Uterus (tissue), 4 donors: ENCODE data around the gene RAI1. TPM values are rescaled to one million over a fixed set of nuclear protein-coding genes. Genes with fewer than 3 reads are reported as not detected.

Source experiments
- DNase-seq, 2 donors: peaks; one replicate each; pipeline ENCODE4 v3.0.0-alpha.2; 2019 to 2020
- H3K27ac ChIP-seq, 2 donors: fragments of 200-600 bp; sonication (generic); 1 replicate in 1 of 2; 2 replicates in 1 of 2; pipeline ENCODE4 v1.5.1; 2016 to 2018
- H3K27me3 ChIP-seq, 2 donors: fragments of 200-600 bp; sonication (generic); one replicate each; pipeline ENCODE4 v1.5.1; 2018 to 2019; ENCODE audit warnings: control low read depth in 1 of 2
- H3K36me3 ChIP-seq, 2 donors: fragments of 200-600 bp; sonication (generic); one replicate each; pipeline ENCODE4 v1.5.1; 2019; ENCODE audit warnings: control low read depth in 1 of 2
- H3K4me1 ChIP-seq, 2 donors: fragments of 200-600 bp; sonication (generic); one replicate each; pipeline ENCODE4 v1.5.1; 2018 to 2019; ENCODE audit warnings: control low read depth in 1 of 2
- H3K4me3 ChIP-seq, 2 donors: fragments of 200-600 bp; sonication (generic); 1 replicate in 1 of 2; 2 replicates in 1 of 2; pipeline ENCODE4 v1.5.1; 2018 to 2019; ENCODE audit warnings: mild to moderate bottlenecking in 1 of 2
- H3K9me3 ChIP-seq, 2 donors: fragments of 200-600 bp; sonication (generic); one replicate each; pipeline ENCODE4 v1.5.1; 2019; ENCODE audit warnings: control low read depth in 1 of 2
- POLR2A ChIP-seq, 2 donors: fragments of 450-650 bp; IDR thresholded peaks; one replicate each; pipeline ENCODE4 v1.6.1; 2016; ENCODE audit warnings: antibody characterized with exemption in 2 of 2, mild to moderate bottlenecking in 1 of 2, moderate library complexity in 1 of 2
- intact Hi-C: fragments of 100-400 bp; cut with DNase I; formaldehyde crosslinking; loops from one replicate; pipeline ENCODE4 v1.15.1; 2023; ENCODE audit warnings: low total_unique reads
- total RNA-seq, 4 donors: library from RNA; depleted of rRNA in 3 of 4; stranded (reverse); fragments of >200 nt in 3 of 4; gene quantifications; one replicate each; pipeline versions ENCODE4 v1.1.0 to v1.2.4, GENCODE V29; 2014 to 2023
- TF ChIP-seq, protein P1 (sequence below), 4 experiments: fragments of 200-600 bp in 2 of 4; fragments of 450-650 bp in 2 of 4; sonication (generic) in 2 of 4; IDR thresholded peaks; one replicate each; pipeline ENCODE4 v1.5.1; 2016 to 2019; ENCODE audit warnings: antibody characterized with exemption in 4 of 4, mild to moderate bottlenecking in 2 of 4, moderate library complexity in 1 of 4
- donor health status: DM: yes; HTN: yes; CAD: no.

The RAI1 gene
- total RNA-seq, 4 donors from 2014 or later, result 10.0 to 66.1 (median 15.3) TPM

DNA sequence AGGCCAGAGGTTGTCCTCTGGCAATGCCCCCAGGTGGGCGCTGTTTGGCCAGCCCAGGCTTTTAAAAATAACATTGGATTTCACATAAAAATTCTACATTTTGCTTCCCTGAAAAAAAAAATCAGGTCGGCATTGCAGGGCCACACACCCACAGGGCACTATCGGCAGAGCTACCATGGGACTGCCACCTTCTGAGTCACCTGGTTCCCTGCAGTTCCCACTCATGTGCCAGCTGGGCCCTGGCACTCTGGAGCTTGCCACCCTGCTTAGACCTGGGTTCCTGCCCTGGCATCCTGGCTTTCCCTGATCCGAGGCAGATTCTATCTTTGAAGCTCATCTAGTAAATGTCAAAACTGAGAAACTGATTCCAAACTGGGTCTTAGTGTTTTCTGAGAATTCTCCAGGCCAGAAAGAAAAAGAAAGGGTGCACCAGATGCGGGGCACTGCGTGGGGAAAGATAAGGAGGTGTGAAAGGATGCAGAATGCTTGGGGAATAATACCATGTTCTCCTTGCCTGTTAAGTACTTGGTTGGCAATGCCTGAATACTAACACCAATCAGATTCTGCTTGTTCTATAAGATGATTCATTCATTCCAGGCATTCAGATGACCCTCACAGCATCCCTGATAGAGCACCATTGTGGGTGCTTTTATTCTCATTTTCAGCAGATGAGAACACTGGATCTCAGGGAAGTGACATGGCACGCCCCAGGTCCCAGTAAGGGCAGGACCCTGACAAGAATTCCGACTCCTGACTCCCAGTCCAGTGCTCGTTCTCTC, 51.8 kb downstream of the RAI1 start:
- no peaks in the 10 kb centered on the region for H3K9me3 ChIP-seq
- no peaks in the 10 kb centered on the region for H3K27me3 ChIP-seq
- no peak for DNase-seq
- intact Hi-C loops, result no loop called here
- no peaks in the 10 kb centered on the region for H3K36me3 ChIP-seq
- H3K27ac ChIP-seq, result no peak overlapping the region
- peaks cover 6% of the 10 kb centered on the region in 2 donors for H3K4me1 ChIP-seq
- TF ChIP-seq, protein P1, sequence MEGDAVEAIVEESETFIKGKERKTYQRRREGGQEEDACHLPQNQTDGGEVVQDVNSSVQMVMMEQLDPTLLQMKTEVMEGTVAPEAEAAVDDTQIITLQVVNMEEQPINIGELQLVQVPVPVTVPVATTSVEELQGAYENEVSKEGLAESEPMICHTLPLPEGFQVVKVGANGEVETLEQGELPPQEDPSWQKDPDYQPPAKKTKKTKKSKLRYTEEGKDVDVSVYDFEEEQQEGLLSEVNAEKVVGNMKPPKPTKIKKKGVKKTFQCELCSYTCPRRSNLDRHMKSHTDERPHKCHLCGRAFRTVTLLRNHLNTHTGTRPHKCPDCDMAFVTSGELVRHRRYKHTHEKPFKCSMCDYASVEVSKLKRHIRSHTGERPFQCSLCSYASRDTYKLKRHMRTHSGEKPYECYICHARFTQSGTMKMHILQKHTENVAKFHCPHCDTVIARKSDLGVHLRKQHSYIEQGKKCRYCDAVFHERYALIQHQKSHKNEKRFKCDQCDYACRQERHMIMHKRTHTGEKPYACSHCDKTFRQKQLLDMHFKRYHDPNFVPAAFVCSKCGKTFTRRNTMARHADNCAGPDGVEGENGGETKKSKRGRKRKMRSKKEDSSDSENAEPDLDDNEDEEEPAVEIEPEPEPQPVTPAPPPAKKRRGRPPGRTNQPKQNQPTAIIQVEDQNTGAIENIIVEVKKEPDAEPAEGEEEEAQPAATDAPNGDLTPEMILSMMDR (IDR thresholded peaks at IDR 0.05), result no peak
- TF ChIP-seq POLR2A (IDR thresholded peaks at IDR 0.05), result no peak
- H3K4me3 ChIP-seq, result no peak overlapping the region

- no peak overlapping the region for H3K27ac ChIP-seq
- intact Hi-C loops, result no loop called here
- H3K27me3 ChIP-seq, result no peaks in the 10 kb centered on the region
- H3K4me3 ChIP-seq, result no peak overlapping the region
- TF ChIP-seq POLR2A (IDR thresholded peaks at IDR 0.05), result no peak
- TF ChIP-seq, protein P1 (IDR thresholded peaks at IDR 0.05), result no peak
- H3K4me1 ChIP-seq, result peaks cover 30 to 31% of the 10 kb centered on the region in 2 donors
- DNase-seq, result no peak
- no peaks in the 10 kb centered on the region for H3K36me3 ChIP-seq
- H3K9me3 ChIP-seq, result no peaks in the 10 kb centered on the region
Observed at GRCh38 chr17:17736205-17737183, 55.2 kb downstream of the RAI1 start.

DNA sequence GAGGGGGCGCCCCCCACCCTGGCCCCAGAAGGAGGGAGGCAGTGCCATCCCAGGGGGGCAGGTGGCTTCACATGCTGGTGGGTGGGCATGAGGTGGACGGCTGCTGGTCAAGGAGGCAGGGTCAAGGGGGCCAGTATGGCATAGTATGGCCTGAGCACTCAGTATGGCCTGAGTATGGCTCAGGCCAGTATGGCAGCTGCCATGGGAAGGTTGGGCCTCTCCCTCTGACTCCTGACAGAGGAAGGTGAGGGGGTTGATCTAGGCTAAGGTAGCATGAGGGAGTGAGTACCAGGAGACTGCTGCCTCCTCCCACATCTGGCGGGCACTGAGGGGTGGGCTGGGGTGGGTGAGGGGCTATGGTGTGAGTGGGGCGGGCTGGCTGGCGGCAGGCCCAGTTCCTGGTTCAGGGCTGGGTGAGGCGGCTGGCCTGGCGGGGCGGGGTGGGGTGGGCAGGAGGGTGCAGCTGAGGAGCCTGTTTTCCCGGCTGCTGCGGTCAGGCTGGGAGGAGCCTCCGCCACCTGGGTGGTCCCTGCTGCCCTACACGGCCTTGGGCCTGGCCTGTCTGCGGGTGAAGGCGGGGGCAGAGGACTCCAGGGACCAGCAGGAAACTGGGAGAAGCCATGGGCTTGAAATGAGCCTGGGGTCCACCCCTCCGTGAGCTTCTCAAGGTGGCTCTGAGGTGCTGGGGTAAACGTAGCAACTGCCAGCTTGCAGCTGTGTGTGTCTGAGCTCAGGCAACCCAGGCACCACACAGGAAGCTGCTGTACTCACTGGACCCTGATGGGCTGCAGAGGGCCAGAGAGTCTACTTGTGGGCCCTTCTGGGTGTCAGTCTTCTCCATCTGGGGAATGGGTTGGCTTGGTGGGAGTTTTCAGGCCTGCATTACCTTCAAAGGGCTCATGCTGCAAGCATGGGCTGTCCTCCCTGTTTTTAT, 57.0 kb downstream of the RAI1 start:
- Histone ChIP-seq H3K27me3 (no peaks in the 10 kb centered on the region), H3K9me3 (no peaks in the 10 kb centered on the region), H3K4me1 (peaks cover 30 to 38% of the 10 kb centered on the region in 2 donors), H3K27ac (peak overlapping the region; percentile 71 to 81), H3K4me3 (no peak overlapping the region), H3K36me3 (no peaks in the 10 kb centered on the region)
- intact Hi-C loops, result no loop called here
- no peak for TF ChIP-seq POLR2A (IDR thresholded peaks at IDR 0.05)
- TF ChIP-seq, protein P1 (IDR thresholded peaks at IDR 0.05), result no peak
- no peak for DNase-seq

- no peaks in the 10 kb centered on the region for H3K9me3 ChIP-seq
- no peaks in the 10 kb centered on the region for H3K36me3 ChIP-seq
- no peak overlapping the region for H3K4me3 ChIP-seq
- H3K4me1 ChIP-seq, result peaks cover 30 to 38% of the 10 kb centered on the region in 2 donors
- TF ChIP-seq POLR2A (IDR thresholded peaks at IDR 0.05), result no peak
- intact Hi-C loops, result no loop called here
- no peaks in the 10 kb centered on the region for H3K27me3 ChIP-seq
- no peak for DNase-seq
- peak overlapping the region; percentile 71 to 81 for H3K27ac ChIP-seq
Observed at GRCh38 chr17:17738901-17739300, 57.6 kb downstream of the RAI1 start.
